HepG2 (cell line): ENCODE results near the gene NECTIN2. TPM values are rescaled to one million over a fixed set of nuclear protein-coding genes. Genes with fewer than 3 reads are reported as not detected.

Experiments
- BCL3 ChIP-seq: sonication (generic); formaldehyde crosslinking; IDR thresholded peaks from 2 replicates; pipeline ENCODE4 v1.5.1; 2020; ENCODE audit warnings: mild to moderate bottlenecking, missing genetic modification reagents, moderate library complexity
- E2F5 ChIP-seq: sonication (generic); formaldehyde crosslinking; conservative IDR thresholded peaks from 2 replicates; pipeline ENCODE4 v1.4.0; 2020; ENCODE audit warnings: missing genetic modification reagents
- FOXM1 ChIP-seq: sonication (generic); formaldehyde crosslinking; IDR thresholded peaks from 2 replicates; pipeline ENCODE4 v1.5.0; 2020; ENCODE audit warnings: missing genetic modification reagents
- HCFC1 ChIP-seq: fragments of 150-350 bp; IDR thresholded peaks from 2 replicates; pipeline ENCODE4 v1.6.1; 2014; ENCODE audit warnings: low read depth, low read length
- HMG20B ChIP-seq: conservative IDR thresholded peaks from 2 replicates; pipeline ENCODE4 v1.6.1; 2016; ENCODE audit warnings: missing genetic modification reagents, missing compliant biosample characterization
- KDM5A ChIP-seq: fragments of 200-600 bp; sonication (generic); IDR thresholded peaks from 2 replicates; pipeline ENCODE4 v1.7.0; 2018; ENCODE audit warnings: antibody characterized with exemption, mild to moderate bottlenecking, low read length, borderline replicate concordance
- NCOA1 ChIP-seq: sonication (generic); formaldehyde crosslinking; IDR thresholded peaks from 2 replicates; pipeline ENCODE4 v1.9.0; 2021; ENCODE audit warnings: missing genetic modification reagents
- NCOR1 ChIP-seq: fragments of 200-600 bp; sonication (generic); IDR thresholded peaks from 2 replicates; pipeline ENCODE4 v1.7.0; 2017; ENCODE audit warnings: antibody characterized with exemption, low read length, borderline replicate concordance
- PCBP2 ChIP-seq: fragments of 200-400 bp; formaldehyde crosslinking; optimal IDR thresholded peaks from 2 replicates; pipeline ENCODE3; 2018; ENCODE audit warnings: low read length, low read depth; ENCODE audit not compliant: poor library complexity, severe bottlenecking
- SIN3A ChIP-seq: IDR thresholded peaks from 2 replicates; pipeline ENCODE4 v1.6.1; 2011; ENCODE audit warnings: low read depth, mild to moderate bottlenecking, control low read depth, low read length, borderline replicate concordance
- YY1 ChIP-seq: IDR thresholded peaks from 2 replicates; pipeline ENCODE4 v1.6.1; 2011; ENCODE audit warnings: low read length, low read depth, moderate library complexity, mild to moderate bottlenecking; ENCODE audit not compliant: insufficient read depth, insufficient replicate concordance
- ZBTB8A ChIP-seq: sonication (generic); formaldehyde crosslinking; IDR thresholded peaks from 2 replicates; pipeline ENCODE4 v1.4.0; 2020; ENCODE audit warnings: mild to moderate bottlenecking, low read depth, missing genetic modification reagents, borderline replicate concordance
- ZFP36L2 ChIP-seq: sonication (generic); formaldehyde crosslinking; IDR thresholded peaks from 2 replicates; pipeline ENCODE4 v1.4.0; 2020; ENCODE audit warnings: missing genetic modification reagents
- ZNF280D ChIP-seq: sonication (generic); formaldehyde crosslinking; IDR thresholded peaks from 2 replicates; pipeline ENCODE4 v1.5.1; 2020; ENCODE audit warnings: mild to moderate bottlenecking, missing genetic modification reagents
- ZNF546 ChIP-seq: sonication (generic); formaldehyde crosslinking; conservative IDR thresholded peaks from 2 replicates; pipeline ENCODE4 v1.8.1; 2023; ENCODE audit warnings: mild to moderate bottlenecking, missing genetic modification reagents
- ZNF615 ChIP-seq: sonication (generic); formaldehyde crosslinking; IDR thresholded peaks from 2 replicates; pipeline ENCODE4 v1.5.0; 2020; ENCODE audit warnings: mild to moderate bottlenecking, missing genetic modification reagents, borderline replicate concordance
- ZSCAN21 ChIP-seq: sonication (generic); formaldehyde crosslinking; IDR thresholded peaks from 2 replicates; pipeline ENCODE4 v1.8.0; 2022; ENCODE audit warnings: mild to moderate bottlenecking, missing genetic modification reagents, moderate library complexity, borderline replicate concordance
- polyA plus RNA-seq, 8 experiments: library from polyadenylated mRNA; depleted of rRNA in 3 of 8; stranded (reverse) in 7 of 8; unstranded in 1 of 8; fragments of >200 nt; fragmentation: Illumina TruSeq in 4 of 8; extraction: Trizol in 4 of 8; gene quantifications; 2 replicates each; pipeline versions ENCODE4 v1.2.1 to v1.2.3, GENCODE V29; 2011 to 2016; ENCODE audit warnings: low read depth in 4 of 8, missing spikeins in 1 of 8, mixed read lengths in 1 of 8; ENCODE audit not compliant: insufficient read depth in 1 of 8
- total RNA-seq, 5 experiments: library from RNA; depleted of rRNA; stranded (reverse); fragments of >200 nt; fragmentation: Illumina TruSeq; extraction: Trizol; gene quantifications; 2 replicates each; pipeline ENCODE4 v1.2.3, GENCODE V29; 2016; ENCODE audit warnings: low read depth in 1 of 5
- TF ChIP-seq, protein P1 (sequence below): sonication (generic); formaldehyde crosslinking; IDR thresholded peaks from 2 replicates; pipeline ENCODE4 v1.4.0; 2020; ENCODE audit warnings: mild to moderate bottlenecking, missing genetic modification reagents
- TF ChIP-seq, protein P2 (sequence below): IDR thresholded peaks from 2 replicates; pipeline ENCODE4 v1.6.1; 2016; ENCODE audit warnings: missing genetic modification reagents, missing compliant biosample characterization
- TF ChIP-seq, protein P3 (sequence below): IDR thresholded peaks from 2 replicates; pipeline ENCODE4 v1.6.1; 2018; ENCODE audit warnings: missing genetic modification reagents

Gene NECTIN2
- total and polyA plus RNA-seq, 2 of the 13 experiments (the other 11 are each of a cell fraction or from before 2014, with no cell fraction given): 75.4 to 114 TPM

- TF ChIP-seq YY1 (no peak), BCL3 (CRISPR knock-in tag) (no peak), ZBTB8A (CRISPR knock-in tag) (no peak), HCFC1 (no peak), PCBP2 (no peak), ZNF546 (CRISPR knock-in tag) (no peak), ZFP36L2 (CRISPR knock-in tag) (no peak), SIN3A (peak; percentile 64; the same call in 1 of the 2 replicates), FOXM1 (CRISPR knock-in tag) (no peak), NCOA1 (CRISPR knock-in tag) (0 out of 2 replicates have a peak, but pooled peaks have one; percentile 24), ZNF280D (CRISPR knock-in tag) (no peak), NCOR1 (no peak), HMG20B (no peak), ZNF615 (CRISPR knock-in tag) (no peak), KDM5A (peak; percentile 28; the same call in 1 of the 2 replicates), E2F5 (CRISPR knock-in tag) (no peak), ZSCAN21 (CRISPR knock-in tag) (no peak)
- TF ChIP-seq, protein P1, sequence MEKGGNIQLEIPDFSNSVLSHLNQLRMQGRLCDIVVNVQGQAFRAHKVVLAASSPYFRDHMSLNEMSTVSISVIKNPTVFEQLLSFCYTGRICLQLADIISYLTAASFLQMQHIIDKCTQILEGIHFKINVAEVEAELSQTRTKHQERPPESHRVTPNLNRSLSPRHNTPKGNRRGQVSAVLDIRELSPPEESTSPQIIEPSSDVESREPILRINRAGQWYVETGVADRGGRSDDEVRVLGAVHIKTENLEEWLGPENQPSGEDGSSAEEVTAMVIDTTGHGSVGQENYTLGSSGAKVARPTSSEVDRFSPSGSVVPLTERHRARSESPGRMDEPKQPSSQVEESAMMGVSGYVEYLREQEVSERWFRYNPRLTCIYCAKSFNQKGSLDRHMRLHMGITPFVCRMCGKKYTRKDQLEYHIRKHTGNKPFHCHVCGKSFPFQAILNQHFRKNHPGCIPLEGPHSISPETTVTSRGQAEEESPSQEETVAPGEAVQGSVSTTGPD (CRISPR knock-in tag): no peak
- TF ChIP-seq, protein P2, sequence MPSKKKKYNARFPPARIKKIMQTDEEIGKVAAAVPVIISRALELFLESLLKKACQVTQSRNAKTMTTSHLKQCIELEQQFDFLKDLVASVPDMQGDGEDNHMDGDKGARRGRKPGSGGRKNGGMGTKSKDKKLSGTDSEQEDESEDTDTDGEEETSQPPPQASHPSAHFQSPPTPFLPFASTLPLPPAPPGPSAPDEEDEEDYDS (CRISPR knock-in tag): no peak
- TF ChIP-seq, protein P3, sequence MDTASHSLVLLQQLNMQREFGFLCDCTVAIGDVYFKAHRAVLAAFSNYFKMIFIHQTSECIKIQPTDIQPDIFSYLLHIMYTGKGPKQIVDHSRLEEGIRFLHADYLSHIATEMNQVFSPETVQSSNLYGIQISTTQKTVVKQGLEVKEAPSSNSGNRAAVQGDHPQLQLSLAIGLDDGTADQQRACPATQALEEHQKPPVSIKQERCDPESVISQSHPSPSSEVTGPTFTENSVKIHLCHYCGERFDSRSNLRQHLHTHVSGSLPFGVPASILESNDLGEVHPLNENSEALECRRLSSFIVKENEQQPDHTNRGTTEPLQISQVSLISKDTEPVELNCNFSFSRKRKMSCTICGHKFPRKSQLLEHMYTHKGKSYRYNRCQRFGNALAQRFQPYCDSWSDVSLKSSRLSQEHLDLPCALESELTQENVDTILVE (CRISPR knock-in tag): peak; percentile 22; the same call in 1 of the 2 replicates
These were observed 1.3 kb downstream of the NECTIN2 start (continued) for GRCh38 chr19:44847144-44848035.
